Thoracic aorta (tissue), 2 donors: ENCODE data around the gene ARRDC4. TPM values are rescaled to one million over a fixed set of nuclear protein-coding genes. Genes with fewer than 3 reads are reported as not detected.
"Not testable (repeated sequence)": the region's sequence is repeated elsewhere in the genome, so short reads cannot be mapped to it uniquely, and the experiment has no call there.

ENCODE experiments used
- ATAC-seq: fragments of 150-250 bp; one replicate; pipeline ENCODE4 v1.8.0; 2017; ENCODE audit warnings: low read depth; ENCODE audit not compliant: insufficient number of reproducible peaks, low FRiP score
- DNase-seq: peaks from one replicate; pipeline ENCODE4 v3.0.0-alpha.2; 2020; ENCODE audit warnings: low spot score
- H3K27ac ChIP-seq, 2 donors: fragments of 200-600 bp; sonication (generic); 1 replicate in 1 of 2; 2 replicates in 1 of 2; pipeline ENCODE4 v1.5.1; 2016; ENCODE audit warnings: mild to moderate bottlenecking in 2 of 2, moderate library complexity in 2 of 2
- H3K27me3 ChIP-seq: fragments of 200-600 bp; sonication (generic); replicated peaks from 2 replicates; pipeline ENCODE4 v1.6.0; 2016; ENCODE audit warnings: mild to moderate bottlenecking; ENCODE audit not compliant: insufficient read depth
- H3K36me3 ChIP-seq: fragments of 200-600 bp; sonication (generic); one replicate; pipeline ENCODE4 v1.5.1; 2016
- H3K4me1 ChIP-seq, 2 donors: fragments of 200-600 bp; sonication (generic); 1 replicate in 1 of 2; 2 replicates in 1 of 2; pipeline versions ENCODE4 v1.5.1 to v1.6.0; 2016; ENCODE audit warnings: low read depth in 2 of 2, mild to moderate bottlenecking in 1 of 2; ENCODE audit not compliant: control insufficient read depth in 1 of 2
- H3K4me3 ChIP-seq: fragments of 200-600 bp; sonication (generic); 2 replicates; pipeline ENCODE4 v1.5.1; 2016; ENCODE audit warnings: mild to moderate bottlenecking
- H3K9me3 ChIP-seq: fragments of 200-600 bp; sonication (generic); 2 replicates; pipeline ENCODE4 v1.5.1; 2016
- total RNA-seq, 2 donors: library from RNA; depleted of rRNA; stranded (reverse); fragments of >200 nt; gene quantifications; one replicate each; pipeline versions ENCODE4 v1.1.0 to v1.2.3, GENCODE V29; 2016
- TF ChIP-seq, protein P1 (sequence below): fragments of 200-600 bp; sonication (generic); IDR thresholded peaks from one replicate; pipeline ENCODE4 v1.5.1; 2019; ENCODE audit warnings: antibody characterized with exemption

ARRDC4 gene
- total RNA-seq, 2 donors from 2014 or later = 18.8 to 31.0 TPM

DNA sequence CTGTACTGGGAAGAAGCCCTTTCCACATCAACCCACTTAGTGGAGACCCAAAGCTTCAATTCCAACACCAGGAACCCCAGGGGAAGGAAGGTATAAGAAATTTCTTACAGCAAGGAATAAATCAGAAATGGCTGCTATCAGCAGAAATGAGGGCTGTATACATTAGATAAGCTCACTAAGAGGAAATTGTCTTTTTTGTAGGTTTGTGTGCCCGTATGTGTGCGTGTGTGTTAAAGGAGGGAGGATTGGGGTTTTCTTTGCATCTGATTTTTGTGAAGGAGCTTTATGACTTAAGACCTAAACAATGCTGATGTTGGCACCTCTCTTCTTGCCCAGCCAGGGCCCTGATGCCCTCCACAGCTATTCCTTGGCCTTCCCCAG, 18.6 kb downstream of the ARRDC4 start:
- ATAC-seq = no peak
- Histone ChIP-seq H3K4me1 (no peaks in the 10 kb centered on the region), H3K36me3 (no peaks in the 10 kb centered on the region), H3K27me3 (no peaks in the 10 kb centered on the region), H3K27ac (no peak overlapping the region), H3K4me3 (no peak overlapping the region), H3K9me3 (no peaks in the 10 kb centered on the region)
- TF ChIP-seq, protein P1, sequence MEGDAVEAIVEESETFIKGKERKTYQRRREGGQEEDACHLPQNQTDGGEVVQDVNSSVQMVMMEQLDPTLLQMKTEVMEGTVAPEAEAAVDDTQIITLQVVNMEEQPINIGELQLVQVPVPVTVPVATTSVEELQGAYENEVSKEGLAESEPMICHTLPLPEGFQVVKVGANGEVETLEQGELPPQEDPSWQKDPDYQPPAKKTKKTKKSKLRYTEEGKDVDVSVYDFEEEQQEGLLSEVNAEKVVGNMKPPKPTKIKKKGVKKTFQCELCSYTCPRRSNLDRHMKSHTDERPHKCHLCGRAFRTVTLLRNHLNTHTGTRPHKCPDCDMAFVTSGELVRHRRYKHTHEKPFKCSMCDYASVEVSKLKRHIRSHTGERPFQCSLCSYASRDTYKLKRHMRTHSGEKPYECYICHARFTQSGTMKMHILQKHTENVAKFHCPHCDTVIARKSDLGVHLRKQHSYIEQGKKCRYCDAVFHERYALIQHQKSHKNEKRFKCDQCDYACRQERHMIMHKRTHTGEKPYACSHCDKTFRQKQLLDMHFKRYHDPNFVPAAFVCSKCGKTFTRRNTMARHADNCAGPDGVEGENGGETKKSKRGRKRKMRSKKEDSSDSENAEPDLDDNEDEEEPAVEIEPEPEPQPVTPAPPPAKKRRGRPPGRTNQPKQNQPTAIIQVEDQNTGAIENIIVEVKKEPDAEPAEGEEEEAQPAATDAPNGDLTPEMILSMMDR = no peak
- no peak for DNase-seq

DNA sequence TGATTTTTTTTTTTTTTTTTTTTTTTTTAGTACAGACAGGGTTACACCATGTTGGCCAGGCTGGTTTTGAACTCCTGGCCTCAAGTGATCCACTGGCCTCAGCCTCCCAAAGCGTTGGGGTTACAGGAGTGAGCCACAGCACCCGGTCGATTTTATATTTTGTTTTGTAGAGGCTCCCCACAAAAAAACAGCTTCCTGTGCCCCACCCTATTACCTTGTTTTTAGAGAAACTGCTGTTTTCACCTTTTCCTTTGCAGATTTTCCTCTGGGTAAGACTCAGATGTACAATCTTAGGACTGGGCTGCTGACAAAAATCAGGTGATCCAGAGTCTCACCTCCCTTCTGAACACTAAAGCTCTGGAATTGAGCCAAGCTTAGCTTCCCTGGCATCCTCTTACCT, 20.6 kb downstream of the ARRDC4 start:
- no peaks in the 10 kb centered on the region for H3K36me3 ChIP-seq
- H3K9me3 ChIP-seq = no peaks in the 10 kb centered on the region
- H3K4me1 ChIP-seq = no peaks in the 10 kb centered on the region
- no peak overlapping the region for H3K27ac ChIP-seq
- ATAC-seq (no peak), DNase-seq (no peak)
- TF ChIP-seq, protein P1 = no peak
- no peak overlapping the region for H3K4me3 ChIP-seq
- H3K27me3 ChIP-seq = no peaks in the 10 kb centered on the region

DNA sequence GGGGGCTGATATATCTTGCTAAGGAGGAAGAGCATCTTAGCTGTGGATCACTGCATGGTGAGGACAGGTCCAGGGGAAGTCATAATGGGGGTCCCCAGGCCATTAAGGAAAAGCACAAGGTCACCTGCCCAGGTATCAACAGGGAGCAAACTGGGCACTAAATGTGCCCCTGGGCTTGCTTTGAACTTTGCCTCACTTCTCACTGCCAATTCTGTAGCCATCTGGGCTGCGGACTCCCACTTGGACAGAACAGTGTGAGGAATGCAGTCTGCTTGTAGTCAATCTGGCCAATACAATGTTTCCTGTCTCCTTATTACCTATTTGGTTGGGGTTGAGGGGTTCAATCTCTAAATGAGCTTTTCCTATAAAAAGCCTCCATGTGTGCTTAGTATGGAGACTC, 21.3 kb downstream of the ARRDC4 start:
- H3K4me1 ChIP-seq = no peaks in the 10 kb centered on the region
- H3K27ac ChIP-seq = no peak overlapping the region
- no peak for DNase-seq
- ATAC-seq = no peak
- H3K27me3 ChIP-seq = no peaks in the 10 kb centered on the region
- no peaks in the 10 kb centered on the region for H3K36me3 ChIP-seq
- TF ChIP-seq, protein P1 = no peak
- H3K4me3 ChIP-seq = no peak overlapping the region
- H3K9me3 ChIP-seq = peaks cover under 1% of the 10 kb centered on the region

DNA sequence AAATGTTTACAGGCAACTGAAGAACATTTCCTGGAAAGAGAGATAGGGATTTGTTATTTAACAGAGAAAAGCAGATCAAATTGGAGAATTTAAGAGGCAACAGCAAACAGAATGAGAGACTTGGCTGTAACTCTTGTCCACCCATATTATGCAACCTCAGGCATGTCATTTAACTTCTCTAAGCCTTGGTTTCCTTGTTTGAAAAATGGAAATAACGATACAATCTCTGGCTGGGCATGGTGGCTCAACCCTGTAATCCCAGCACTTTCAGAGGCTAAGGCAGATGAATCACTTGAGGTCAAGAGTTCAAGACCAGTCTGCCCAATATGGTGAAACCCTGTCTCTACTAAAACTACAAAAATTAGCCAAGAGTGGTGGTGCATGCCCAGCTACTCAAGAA, 23.7 kb downstream of the ARRDC4 start:
- Histone ChIP-seq H3K27ac (no peak overlapping the region), H3K4me3 (no peak overlapping the region), H3K4me1 (no peaks in the 10 kb centered on the region), H3K36me3 (no peaks in the 10 kb centered on the region), H3K9me3 (peaks cover 3% of the 10 kb centered on the region), H3K27me3 (no peaks in the 10 kb centered on the region)
- DNase-seq (no peak), ATAC-seq (no peak)
- TF ChIP-seq, protein P1 = no peak

DNA sequence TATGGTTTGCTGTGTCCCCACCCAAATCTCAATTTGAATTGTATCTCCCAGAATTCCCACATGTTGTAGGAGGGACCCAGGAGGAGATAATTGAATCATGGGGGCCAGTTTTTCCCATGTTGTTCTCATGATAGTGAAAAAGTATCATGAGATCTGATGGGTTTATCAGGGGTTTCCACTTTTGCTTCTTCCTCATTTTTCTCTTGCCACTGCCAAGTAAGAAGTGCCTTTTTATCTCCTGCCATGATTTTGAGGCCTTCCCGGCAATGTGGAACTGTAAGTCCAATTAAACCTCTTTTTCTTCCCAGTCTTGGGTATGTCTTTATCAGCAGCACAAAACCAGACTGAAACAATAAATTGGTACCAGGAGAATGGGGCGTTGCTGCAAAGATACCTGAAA, 25.5 kb downstream of the ARRDC4 start:
- DNase-seq, H3K9me3 ChIP-seq, H3K36me3 ChIP-seq, H3K27me3 ChIP-seq, H3K4me3 ChIP-seq, H3K27ac ChIP-seq, H3K4me1 ChIP-seq, ATAC-seq: not testable (repeated sequence)

DNA sequence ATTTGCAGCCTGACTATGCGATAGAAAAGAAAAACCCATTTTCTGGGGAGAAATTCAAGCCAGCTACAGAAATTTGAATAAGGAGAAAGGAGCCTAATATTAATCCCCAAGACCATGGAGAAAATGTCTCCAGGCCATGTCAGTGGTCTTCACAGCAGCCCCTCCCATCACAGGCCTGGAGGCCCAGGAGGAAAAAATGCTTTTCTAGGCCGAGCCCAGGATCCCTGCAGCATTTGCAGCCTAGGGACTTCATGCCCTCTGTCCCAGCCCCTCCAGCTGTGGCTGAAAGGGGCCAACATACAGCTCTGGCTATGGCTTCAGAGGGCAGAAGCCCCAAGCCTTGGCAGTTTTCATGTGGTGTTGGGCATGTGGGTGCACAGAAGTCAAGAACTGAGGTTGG, 26.3 kb downstream of the ARRDC4 start:
- peaks cover 3% of the 10 kb centered on the region for H3K9me3 ChIP-seq
- no peaks in the 10 kb centered on the region for H3K36me3 ChIP-seq
- DNase-seq (no peak), ATAC-seq (no peak)
- no peak overlapping the region for H3K4me3 ChIP-seq
- TF ChIP-seq, protein P1 = no peak
- H3K27me3 ChIP-seq = no peaks in the 10 kb centered on the region
- H3K27ac ChIP-seq = no peak overlapping the region
- H3K4me1 ChIP-seq = no peaks in the 10 kb centered on the region
